WTC11 (cell line): ENCODE data around the gene LCLAT1.

Experiments
- ARID4B ChIP-seq: sonication (generic); formaldehyde crosslinking; IDR thresholded peaks from 2 replicates; pipeline ENCODE4 v1.8.0; 2023; ENCODE audit warnings: missing genetic modification reagents, mild to moderate bottlenecking, borderline replicate concordance
- ATF3 ChIP-seq: sonication (generic); formaldehyde crosslinking; conservative IDR thresholded peaks from 2 replicates; pipeline ENCODE4 v1.8.1; 2022; ENCODE audit warnings: mild to moderate bottlenecking, missing genetic modification reagents
- CTCF ChIP-seq: fragments of 200-600 bp; IDR thresholded peaks from 2 replicates; pipeline ENCODE4 v1.8.0; 2022; ENCODE audit warnings: antibody characterized with exemption
- ETV6 ChIP-seq: sonication (generic); formaldehyde crosslinking; IDR thresholded peaks from 2 replicates; pipeline ENCODE4 v1.8.1; 2022; ENCODE audit warnings: mild to moderate bottlenecking, missing genetic modification reagents
- GABPB1 ChIP-seq: sonication (generic); formaldehyde crosslinking; IDR thresholded peaks from 2 replicates; pipeline ENCODE4 v1.8.1; 2023; ENCODE audit warnings: mild to moderate bottlenecking, missing genetic modification reagents
- IRF2 ChIP-seq: sonication (generic); formaldehyde crosslinking; IDR thresholded peaks from 2 replicates; pipeline ENCODE4 v1.8.0; 2022; ENCODE audit warnings: low read depth, missing genetic modification reagents, borderline replicate concordance
- JUN ChIP-seq: sonication (generic); formaldehyde crosslinking; IDR thresholded peaks from 2 replicates; pipeline ENCODE4 v1.8.0; 2023; ENCODE audit warnings: mild to moderate bottlenecking, missing genetic modification reagents
- NFYB ChIP-seq: sonication (generic); formaldehyde crosslinking; conservative IDR thresholded peaks from 2 replicates; pipeline ENCODE4 v1.8.0; 2022; ENCODE audit warnings: low read depth, missing genetic modification reagents
- SOX15 ChIP-seq: fragments of 250-450 bp; sonication (Bioruptor Pico); IDR thresholded peaks from 2 replicates; pipeline ENCODE4 v1.9.0; 2021; ENCODE audit warnings: mild to moderate bottlenecking
- TEAD4 ChIP-seq: sonication (generic); formaldehyde crosslinking; IDR thresholded peaks from 2 replicates; pipeline ENCODE4 v1.8.0; 2022; ENCODE audit warnings: mild to moderate bottlenecking, missing genetic modification reagents
- TP53 ChIP-seq: sonication (generic); formaldehyde crosslinking; IDR thresholded peaks from 2 replicates; pipeline ENCODE4 v1.8.1; 2023; ENCODE audit warnings: mild to moderate bottlenecking, missing genetic modification reagents
- USF1 ChIP-seq: sonication (generic); formaldehyde crosslinking; IDR thresholded peaks from 2 replicates; pipeline ENCODE4 v1.8.0; 2022; ENCODE audit warnings: mild to moderate bottlenecking, missing genetic modification reagents
- ZNF138 ChIP-seq: sonication (generic); formaldehyde crosslinking; conservative IDR thresholded peaks from 2 replicates; pipeline ENCODE4 v1.8.1; 2022; ENCODE audit warnings: mild to moderate bottlenecking, moderate library complexity, missing genetic modification reagents

- no peak for TF ChIP-seq ARID4B (CRISPR knock-in tag)
- no peak for TF ChIP-seq ETV6 (CRISPR knock-in tag)
- no peak; the same call in 1 of the 2 replicates for TF ChIP-seq CTCF
- TF ChIP-seq USF1, result no peak
- no peak for TF ChIP-seq ZNF138
- TF ChIP-seq SOX15 (CRISPR knock-in tag), result no peak
- TF ChIP-seq ATF3 (CRISPR knock-in tag), result no peak
- no peak for TF ChIP-seq TEAD4 (CRISPR knock-in tag)
- TF ChIP-seq IRF2 (CRISPR knock-in tag), result no peak
- no peak for TF ChIP-seq NFYB (CRISPR knock-in tag)
- TF ChIP-seq TP53 (CRISPR knock-in tag), result no peak
- no peak for TF ChIP-seq JUN (CRISPR knock-in tag)
- no peak for TF ChIP-seq GABPB1 (CRISPR knock-in tag)
Observed at GRCh38 chr2:30615926-30616325, 168.9 kb downstream of the LCLAT1 start.
